Measurements from ENCODE around the gene TOM1. TPM values are rescaled to one million over a fixed set of nuclear protein-coding genes. Genes with fewer than 3 reads are reported as not detected.

Gene TOM1
- total RNA-seq, 4 donors from 2014 or later: 22.3 to 40.3 (median 34.1) TPM

DNA sequence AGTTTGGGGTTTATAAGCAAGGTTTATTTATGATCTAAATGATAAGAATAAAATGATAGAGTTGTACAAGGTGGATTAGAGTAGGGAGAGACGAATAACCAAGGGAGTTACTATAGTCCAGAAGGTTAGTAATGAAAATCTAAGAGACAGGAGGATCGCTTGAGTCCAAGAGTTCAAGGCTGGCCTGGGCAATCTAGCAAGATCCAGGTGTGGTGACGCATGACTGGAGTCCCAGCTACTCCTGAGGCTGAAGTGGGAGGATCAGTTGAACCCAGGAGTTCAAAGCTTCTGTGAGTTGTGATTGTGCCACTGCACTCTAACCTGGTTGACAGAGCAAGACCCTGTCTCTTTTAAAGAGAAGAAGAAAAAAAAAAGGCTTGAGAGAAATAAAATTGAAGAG, 30.1 kb upstream of the TOM1 start:
- WGBS, 2 donors (ENCODE audit: low coverage in 1 of 2): 90 to 100% methylated on average over 2 to 3 of the region's 3 CpGs
- no peak for TF ChIP-seq EP300 (IDR thresholded peaks at IDR 0.05)
- TF ChIP-seq POLR2A (IDR thresholded peaks at IDR 0.05): no peak
- no peak for TF ChIP-seq POLR2AphosphoS5 (IDR thresholded peaks at IDR 0.05)
- TF ChIP-seq CTCF (IDR thresholded peaks at IDR 0.05): no peak
- H3K4me3 ChIP-seq: no peak overlapping the region
- H3K27ac ChIP-seq: no peak overlapping the region
- peaks cover 0 to 94% of the 10 kb centered on the region in 2 donors for H3K36me3 ChIP-seq
- H3K27me3 ChIP-seq: no peaks in the 10 kb centered on the region
- no peaks in the 10 kb centered on the region for H3K9me3 ChIP-seq
- ATAC-seq: no peak
- H3K4me1 ChIP-seq: no peaks in the 10 kb centered on the region

DNA sequence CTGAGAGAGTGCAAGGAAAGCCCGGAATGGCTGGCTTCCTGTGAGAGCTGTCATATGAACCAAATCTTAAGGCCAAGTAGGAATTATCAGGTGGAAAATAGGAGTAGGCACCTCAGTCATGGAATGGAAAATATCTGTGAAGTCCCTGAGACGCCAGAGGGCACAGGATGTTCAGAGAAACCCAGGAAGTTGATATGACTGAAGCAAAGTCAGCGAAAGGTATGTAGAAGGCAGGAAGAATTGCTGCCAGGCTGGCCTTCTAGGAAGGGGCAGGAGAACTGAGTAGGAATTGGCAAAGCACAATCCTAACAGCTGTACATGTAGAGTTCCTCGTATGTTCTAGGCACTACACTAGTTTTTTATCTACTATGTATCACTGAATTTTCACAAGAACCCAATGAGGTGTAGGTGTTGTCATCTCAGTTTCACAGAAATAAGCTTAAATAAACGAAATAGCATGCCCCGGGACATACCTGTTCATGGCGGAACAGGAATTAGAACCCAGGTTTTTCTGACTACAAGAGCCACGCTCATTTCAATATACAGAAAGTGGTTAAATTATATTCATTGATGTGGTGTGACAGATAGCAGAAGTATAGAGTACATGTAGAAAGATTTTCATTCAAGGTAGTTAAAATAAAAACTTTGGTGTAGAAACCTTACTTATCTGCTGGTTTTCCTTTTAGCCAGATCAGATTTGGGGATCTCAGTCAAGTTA, 25.4 kb upstream of the TOM1 start:
- Histone ChIP-seq H3K27ac (no peak overlapping the region), H3K36me3 (peaks cover 0 to 78% of the 10 kb centered on the region in 2 donors), H3K4me1 (no peaks in the 10 kb centered on the region), H3K4me3 (no peak overlapping the region), H3K27me3 (no peaks in the 10 kb centered on the region), H3K9me3 (no peaks in the 10 kb centered on the region)
- no peak for ATAC-seq
- TF ChIP-seq POLR2AphosphoS5 (IDR thresholded peaks at IDR 0.05) (no peak), EP300 (IDR thresholded peaks at IDR 0.05) (no peak), CTCF (IDR thresholded peaks at IDR 0.05) (no peak), POLR2A (IDR thresholded peaks at IDR 0.05) (no peak)
- 94 to 95% methylated on average over 7 to 8 of the region's 8 CpGs for WGBS, 2 donors (ENCODE audit: low coverage in 1 of 2)

- Histone ChIP-seq H3K27ac (no peak overlapping the region), H3K4me1 (no peaks in the 10 kb centered on the region), H3K36me3 (peaks cover 0 to 66% of the 10 kb centered on the region in 2 donors), H3K9me3 (no peaks in the 10 kb centered on the region), H3K27me3 (no peaks in the 10 kb centered on the region), H3K4me3 (no peak overlapping the region)
- no peak for ATAC-seq
- TF ChIP-seq POLR2AphosphoS5 (IDR thresholded peaks at IDR 0.05) (no peak), CTCF (IDR thresholded peaks at IDR 0.05) (no peak)
- 100% methylated on average over 1 of the region's 1 CpG; no CpG with 5 or more reads in 1 of the 2 donors for WGBS, 2 donors (ENCODE audit: low coverage in 1 of 2)
These were observed 24.1 kb upstream of the TOM1 start for GRCh38 chr22:35275580-35275979.

- Histone ChIP-seq H3K4me1 (no peaks in the 10 kb centered on the region), H3K9me3 (no peaks in the 10 kb centered on the region), H3K27ac (no peak overlapping the region), H3K4me3 (no peak overlapping the region), H3K27me3 (no peaks in the 10 kb centered on the region), H3K36me3 (peaks cover 0 to 66% of the 10 kb centered on the region in 2 donors)
- no peak for TF ChIP-seq POLR2AphosphoS5 (IDR thresholded peaks at IDR 0.05)
- TF ChIP-seq EP300 (IDR thresholded peaks at IDR 0.05): no peak
- no peak for TF ChIP-seq POLR2A (IDR thresholded peaks at IDR 0.05)
- TF ChIP-seq CTCF (IDR thresholded peaks at IDR 0.05): no peak
- ATAC-seq: no peak
- WGBS, 2 donors (ENCODE audit: low coverage in 1 of 2): 81 to 100% methylated on average over 1 to 4 of the region's 4 CpGs
These were observed 23.7 kb upstream of the TOM1 start for GRCh38 chr22:35276019-35276418.

GRCh38 chr22:35288116-35288515, 11.6 kb upstream of the TOM1 start:
- Histone ChIP-seq H3K4me1 (no peaks in the 10 kb centered on the region), H3K36me3 (peaks cover 15 to 96% of the 10 kb centered on the region in 2 donors), H3K9me3 (no peaks in the 10 kb centered on the region), H3K27me3 (no peaks in the 10 kb centered on the region), H3K27ac (no peak overlapping the region), H3K4me3 (no peak overlapping the region)
- ATAC-seq: no peak
- TF ChIP-seq CTCF (IDR thresholded peaks at IDR 0.05): no peak
- no peak for TF ChIP-seq POLR2A (IDR thresholded peaks at IDR 0.05)
- no peak for TF ChIP-seq EP300 (IDR thresholded peaks at IDR 0.05)
- TF ChIP-seq POLR2AphosphoS5 (IDR thresholded peaks at IDR 0.05): no peak
- 80 to 100% methylated on average over 1 of the region's 1 CpG for WGBS, 2 donors (ENCODE audit: low coverage in 1 of 2)

Data from gastroesophageal sphincter (tissue), 4 donors.